Stimulated activated CD8-positive, alpha-beta memory T cell treated with anti-CD3 and anti-CD28 coated beads, Interleukin-15, amount 100 ng/mL, for 48 hours (primary cell): Measurements from ENCODE around the gene BRAT1.
"Not testable (repeated sequence)": the region's sequence is repeated elsewhere in the genome, so short reads cannot be mapped to it uniquely, and the experiment has no call there.

Experiments
- DNase-seq, 2 donors: peaks; one replicate each; pipeline ENCODE4 v3.0.0-alpha.2; 2020; ENCODE audit warnings: low read depth in 2 of 2

BRAT1 gene

DNA sequence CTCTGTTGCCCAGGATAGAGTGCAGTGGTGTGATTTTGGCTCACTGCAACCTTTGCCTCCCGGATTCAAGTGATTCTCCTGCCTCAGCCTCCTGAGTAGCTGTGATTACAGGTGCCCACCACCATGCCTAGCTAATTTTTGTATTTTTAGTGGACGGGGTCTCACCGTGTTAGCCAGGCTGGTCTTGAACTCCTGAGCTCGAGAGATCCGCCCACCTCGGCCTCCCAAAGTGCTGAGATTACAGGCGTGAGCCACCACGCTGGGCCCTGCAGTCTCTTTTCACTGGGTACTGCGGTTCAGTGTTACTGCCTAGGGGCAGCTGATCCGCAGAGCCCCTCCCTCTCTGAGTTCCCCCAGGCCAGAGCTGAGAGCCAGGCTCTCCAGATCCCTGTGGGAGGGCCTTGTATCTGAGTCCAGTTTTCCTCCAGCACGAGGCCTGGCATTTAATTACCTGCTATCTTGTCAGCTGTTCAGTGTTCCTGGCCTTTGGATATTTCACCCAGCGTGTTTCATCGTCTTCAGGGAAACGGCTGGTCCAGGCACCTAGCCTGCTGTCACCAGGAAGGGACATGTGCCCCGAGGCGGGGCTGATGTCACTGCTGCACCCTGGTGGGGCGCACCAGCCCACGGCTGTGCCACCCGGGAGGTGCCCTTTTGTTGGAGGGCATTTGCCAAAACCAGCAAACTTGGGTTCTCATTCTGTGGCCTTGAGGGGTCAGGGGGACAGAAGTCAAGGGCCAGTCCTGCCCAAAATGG is 19.3 kb downstream of the BRAT1 start:
- not testable (repeated sequence) for DNase-seq

DNA sequence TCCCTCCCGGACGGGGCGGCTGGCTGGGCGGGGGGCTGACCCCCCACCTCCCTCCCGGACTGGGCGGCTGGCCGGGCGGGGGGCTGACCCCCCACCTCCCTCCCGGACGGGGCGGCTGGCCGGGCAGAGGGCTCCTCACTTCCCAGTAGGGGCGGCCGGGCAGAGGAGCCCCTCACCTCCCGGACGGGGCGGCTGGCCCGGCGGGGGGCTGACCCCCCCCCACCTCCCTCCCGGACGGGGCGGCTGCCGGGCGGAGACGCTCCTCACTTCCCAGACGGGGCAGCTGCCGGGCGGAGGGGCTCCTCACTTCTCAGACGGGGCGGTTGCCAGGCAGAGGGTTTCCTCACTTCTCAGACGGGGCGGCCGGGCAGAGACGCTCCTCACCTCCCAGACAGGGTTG is 21.1 kb downstream of the BRAT1 start:
- DNase-seq = not testable (repeated sequence)

DNA sequence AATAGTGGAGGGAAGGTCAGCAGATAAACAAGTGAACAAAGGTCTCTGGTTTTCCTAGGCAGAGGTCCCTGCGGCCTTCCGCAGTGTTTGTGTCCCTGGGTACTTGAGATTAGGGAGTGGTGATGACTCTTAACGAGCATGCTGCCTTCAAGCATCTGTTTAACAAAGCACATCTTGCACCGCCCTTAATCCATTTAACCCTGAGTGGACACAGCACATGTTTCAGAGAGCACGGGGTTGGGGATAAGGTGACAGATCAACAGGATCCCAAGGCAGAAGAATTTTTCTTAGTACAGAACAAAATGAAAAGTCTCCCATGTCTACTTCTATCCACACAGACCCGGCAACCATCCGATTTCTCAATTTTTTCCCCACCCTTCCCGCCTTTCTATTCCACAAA is 21.8 kb downstream of the BRAT1 start:
- DNase-seq = not testable (repeated sequence)

DNA sequence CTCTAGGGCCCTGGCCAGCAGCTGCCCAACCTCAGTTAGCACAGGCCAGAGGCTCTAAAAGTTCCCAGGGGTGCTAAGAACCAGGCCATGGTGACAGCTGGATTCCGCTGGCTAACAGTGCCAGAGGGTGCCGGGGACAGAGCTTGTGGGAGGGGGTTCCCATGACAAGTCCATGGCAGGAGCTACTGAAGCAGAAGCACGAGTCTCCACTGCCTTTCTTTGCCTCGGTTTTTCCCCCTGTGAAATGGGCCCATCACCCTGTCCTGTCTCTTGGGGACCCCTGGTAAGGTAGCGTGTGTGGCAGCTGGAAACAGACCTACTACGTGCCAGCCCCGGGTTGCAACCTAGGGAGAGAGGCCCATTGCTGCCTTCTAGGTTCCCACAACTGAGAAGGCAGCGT is 22.5 kb downstream of the BRAT1 start:
- DNase-seq = not testable (repeated sequence)

DNA sequence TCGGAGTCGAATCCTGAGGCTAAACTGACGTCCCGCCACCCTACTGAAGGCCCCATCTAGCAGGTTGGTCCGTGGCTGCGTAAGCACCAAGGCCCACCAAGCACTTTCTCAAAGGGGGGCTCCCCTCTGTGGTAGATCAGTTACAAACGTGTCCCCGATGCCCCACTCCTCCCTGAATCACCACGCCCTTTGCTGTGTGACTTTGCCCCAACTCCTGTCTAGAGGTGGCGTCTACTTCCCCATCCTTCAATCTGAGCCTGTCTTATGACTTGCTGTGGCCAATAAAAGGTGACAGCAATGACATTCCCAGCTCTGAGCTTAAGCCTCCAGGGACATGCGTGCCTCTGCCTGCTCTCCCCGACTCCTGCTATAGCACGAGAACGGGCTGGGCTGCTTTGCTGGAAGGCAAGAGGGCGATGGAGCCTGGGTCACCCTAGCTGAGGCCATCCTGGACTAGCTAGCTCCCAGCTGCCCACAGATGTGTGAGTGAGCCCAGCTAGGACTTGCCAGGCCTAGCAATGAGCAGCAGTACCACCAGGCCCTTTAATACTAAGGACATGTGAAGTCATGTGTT is 23.0 kb downstream of the BRAT1 start:
- not testable (repeated sequence) for DNase-seq

DNA sequence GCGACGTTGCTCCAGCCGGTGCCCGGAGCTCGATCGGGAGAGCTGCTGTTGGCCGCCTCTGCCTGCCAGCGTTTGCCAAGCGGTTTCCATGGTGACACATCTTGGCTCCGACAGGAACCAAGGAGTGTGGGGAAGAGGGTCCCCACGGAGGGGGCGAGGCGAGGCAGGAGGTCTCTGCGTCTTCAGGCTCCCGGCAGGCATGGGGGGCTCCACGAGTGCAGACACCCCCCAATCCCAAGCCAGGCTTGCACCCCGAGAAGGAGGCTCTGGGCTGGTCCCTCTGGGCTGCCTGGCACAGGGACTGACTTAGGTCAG is 23.6 kb downstream of the BRAT1 start:
- not testable (repeated sequence) for DNase-seq

DNA sequence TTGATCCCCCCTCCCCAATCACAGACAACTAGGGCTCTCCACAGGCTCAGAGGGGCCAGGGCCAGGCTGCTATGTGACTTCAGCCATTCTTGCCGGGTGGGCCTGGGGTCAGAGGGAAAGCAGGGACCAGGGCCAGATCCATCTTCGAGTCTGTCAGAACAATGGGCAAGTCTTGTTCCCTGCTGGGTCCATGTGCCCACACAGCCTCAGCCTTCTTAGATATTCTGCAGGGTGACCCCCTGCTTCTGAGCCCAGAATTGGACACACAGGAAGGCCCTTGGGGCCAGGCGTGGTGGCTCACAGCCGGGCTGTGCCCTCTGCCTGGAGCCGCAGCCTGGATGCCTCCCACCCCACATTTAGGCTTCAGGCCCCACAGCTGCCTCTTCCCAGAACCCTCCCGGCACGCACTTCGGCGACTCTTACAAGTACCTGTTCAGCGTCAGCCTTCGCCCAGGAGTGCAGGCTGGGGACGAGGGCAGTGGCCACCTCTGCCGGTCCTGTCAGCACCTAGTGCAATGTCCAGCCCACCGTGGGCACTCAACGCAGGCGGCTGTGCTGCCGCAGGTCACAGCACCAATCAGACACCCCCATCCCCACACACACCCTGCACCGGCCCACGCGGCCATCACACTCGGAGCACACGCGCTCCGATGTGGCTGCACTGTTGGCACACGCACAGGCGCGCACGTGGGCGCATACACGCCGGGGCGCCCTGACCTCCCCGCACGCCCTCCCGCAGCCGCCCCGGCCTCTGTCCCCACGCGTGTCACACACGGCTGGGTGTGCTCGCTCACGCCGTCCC is 24.1 kb downstream of the BRAT1 start:
- DNase-seq = not testable (repeated sequence)

DNA sequence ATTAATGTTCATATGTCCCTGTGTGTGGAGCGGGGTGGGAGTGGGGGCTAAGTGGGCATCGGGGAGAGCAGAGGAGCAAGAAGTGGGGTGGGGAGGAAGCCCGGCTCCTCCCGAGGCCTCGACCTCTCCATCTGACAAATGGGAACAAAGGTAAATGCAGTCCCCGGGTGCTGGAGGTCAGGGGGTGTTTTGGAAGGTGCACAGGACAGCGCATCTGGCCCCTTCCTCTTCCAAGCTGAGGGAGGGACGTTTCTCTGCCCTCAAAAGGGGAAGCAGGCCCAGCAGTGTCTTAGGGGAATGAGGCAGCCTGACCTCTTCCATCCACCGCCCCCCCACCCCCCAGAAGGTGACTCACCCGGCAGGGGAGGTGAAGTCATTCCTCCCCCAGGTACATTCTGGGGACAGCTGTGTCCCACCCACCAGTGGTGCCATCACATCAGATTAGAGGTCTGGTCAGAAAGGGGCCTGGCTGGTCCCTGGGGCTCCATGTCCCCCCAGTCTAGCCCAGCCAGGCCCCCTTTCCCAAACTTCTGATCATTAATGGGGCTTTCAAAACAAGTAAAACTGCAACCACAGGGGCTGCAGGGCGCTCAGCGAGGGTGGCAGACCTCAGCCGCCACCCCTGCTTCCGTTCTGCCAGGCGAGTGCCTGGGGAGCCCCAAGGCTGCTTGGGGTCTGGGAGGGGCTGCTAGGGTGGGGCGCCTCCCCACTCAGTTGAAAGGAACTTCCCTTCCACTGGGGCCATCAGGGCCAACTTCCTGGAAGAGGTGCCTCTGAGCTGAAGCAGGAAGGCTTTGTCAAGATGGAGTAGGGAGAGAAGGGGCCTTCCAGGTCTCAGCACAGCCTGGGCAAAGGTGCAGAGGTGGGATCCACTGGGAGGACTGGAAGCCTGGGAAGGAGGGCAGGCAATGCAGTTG is 25.0 kb downstream of the BRAT1 start:
- peak in 1 of 2 donors; percentile 78 for DNase-seq

DNA sequence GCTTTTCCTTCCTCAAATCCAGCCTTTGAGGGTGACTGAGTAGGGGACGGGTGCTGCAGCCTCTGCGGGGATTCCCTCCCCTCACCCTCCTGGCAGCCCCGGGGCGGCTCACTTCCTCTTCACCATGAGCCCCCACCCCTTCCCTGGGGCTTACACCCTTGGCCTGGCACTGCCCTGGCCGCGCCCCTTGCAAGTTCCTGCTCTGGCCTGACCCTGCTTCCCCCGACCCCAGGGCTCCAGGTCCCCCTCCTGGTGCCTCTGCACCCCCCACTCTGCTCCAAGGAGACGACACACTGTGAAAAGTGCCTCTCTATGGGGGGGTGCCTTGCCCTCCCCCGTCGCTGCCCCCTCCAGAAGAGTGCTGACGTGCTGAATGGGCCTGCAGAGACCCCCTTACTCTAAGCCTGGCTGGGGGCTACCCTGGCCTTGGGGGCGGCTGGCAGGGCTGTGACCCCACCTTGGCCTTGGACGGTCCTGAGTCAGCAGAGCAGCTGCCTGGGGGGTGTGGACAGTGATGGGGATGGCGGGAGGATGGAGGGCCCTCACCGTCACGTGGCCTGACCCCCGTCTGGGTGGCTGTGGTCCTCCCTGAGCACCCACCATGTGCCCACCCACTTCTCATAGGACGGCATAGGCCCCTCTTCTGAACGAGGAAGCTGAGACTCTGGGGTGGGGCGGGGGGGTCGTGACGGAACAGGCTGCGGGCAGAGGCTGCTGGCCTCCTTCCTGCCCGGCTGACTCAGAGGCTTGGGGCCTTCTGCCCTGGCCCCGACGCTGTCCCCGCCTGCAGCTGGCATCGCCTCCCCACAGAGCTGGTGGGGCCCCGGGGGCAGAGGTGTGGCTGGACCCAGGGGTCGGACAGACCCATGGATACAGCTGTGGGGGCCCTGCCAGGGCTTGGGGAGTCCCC is 25.9 kb downstream of the BRAT1 start:
- peak in 1 of 2 donors; percentile 58 for DNase-seq

DNA sequence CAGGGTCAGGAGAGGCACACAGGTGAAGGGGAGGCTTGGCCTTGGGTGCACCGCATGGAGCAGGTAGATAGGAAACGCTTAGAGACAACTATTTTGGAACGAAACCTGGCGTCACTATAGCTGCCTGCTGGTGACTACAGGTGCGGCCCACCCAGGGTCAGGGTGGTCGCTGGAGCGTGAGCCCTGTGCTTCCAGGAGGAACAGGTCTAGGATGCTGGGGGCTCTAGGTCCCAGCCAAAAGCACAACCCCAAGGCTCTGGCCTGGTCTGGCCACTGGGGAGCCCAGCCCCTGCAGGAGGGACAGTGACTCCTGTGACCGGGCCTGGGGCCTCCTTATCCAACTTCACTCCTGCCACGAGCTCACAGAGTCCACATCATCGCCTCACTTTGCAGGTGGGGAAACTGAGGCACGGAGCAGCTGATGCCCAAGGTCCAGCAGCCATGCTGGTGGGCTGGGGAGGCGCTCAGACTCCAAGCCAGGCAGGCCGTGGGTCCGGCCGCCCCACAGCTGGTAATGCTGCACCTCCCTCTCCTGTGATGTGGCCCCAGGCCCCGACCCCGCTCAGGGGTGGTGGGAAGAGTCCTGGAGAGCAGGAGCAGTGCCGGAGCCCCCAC is 26.7 kb downstream of the BRAT1 start:
- DNase-seq = no peak

DNA sequence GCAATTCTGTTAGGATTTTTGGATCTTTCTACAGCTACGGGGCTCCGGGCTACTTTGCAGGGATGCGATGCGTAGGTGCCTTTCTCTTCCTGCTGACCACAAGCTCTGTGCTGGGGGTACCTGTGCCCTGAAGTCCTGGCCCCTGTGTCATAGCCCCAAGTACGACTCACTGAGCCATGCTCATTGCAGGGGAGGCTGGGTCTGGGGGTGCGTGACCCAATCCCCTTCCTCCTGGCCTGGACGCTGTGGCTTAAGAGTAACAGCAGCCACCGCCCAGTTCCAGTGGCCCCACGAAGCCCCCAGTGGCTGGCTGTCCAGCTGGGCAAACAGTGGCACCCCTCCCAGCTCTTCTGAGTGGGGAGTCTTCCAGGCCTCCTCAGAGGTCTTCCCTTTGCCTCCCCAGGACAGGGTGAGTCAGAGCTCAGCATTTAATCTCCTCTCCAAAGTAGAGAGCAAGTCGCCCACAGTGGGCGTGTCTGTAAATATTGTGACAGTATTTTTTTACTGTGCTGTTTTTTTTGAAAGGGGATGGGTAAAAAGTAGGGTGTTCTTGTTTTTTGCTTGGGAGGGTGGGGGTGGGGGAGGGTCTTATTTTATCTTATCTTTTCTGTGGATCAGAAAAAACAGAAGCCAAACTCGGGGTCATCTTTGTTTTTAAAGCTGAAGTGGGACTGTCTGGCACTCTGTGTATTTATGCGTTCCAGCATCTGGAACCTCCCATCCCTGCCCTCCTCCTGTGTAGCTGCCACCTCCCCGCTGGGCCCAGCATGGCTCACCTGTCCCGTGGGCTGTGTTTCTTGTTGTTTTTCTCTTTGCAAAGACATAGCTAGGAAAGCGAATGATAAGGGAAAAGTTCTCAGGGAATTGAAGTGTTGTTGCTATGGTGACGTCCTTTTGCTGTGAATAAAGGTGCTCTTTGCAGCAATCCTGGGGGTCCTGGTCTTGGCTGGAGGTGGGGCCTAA is 27.5 kb downstream of the BRAT1 start:
- DNase-seq = no peak

DNA sequence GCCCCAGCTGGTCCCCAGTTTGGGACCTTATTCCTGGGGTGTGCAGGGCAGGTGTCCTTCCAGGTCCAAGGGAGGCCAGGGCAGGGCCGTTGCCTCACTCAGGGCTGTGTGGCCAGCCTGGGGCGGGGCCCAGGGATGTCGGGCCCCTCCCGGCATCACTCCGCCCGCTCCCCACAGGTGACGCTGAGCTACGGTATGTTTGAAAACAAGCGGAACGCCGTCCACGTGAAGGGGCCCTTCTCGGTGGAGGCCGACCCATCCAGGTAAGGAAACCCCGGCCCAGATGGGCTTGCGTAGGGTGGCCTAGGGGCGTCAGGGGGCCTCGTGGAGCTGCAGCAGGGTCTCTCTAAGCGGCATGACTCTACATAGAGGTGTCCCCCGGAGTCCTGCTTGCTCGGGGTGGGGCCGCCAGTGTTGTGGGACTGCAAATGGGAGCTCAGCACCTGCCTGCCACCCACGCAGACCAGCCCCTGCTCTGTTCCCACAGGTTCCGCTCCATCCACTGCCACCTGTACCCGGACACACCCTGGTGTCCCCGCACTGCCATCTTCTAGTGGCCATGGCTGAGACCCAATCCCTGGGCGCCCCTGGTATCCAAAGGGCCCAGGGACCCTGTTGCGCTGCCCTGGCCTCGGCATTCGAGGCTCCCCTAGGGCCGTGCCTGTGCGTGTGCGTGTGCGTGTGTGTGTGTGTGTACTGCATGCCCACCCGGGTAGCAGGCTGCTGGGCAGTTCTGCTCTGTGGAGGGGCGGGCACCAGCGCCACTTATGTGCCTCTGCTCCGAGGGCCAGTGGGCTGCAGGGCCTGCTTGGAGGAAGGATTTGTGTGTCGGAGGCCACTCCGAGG is 28.4 kb downstream of the BRAT1 start:
- no peak for DNase-seq

DNA sequence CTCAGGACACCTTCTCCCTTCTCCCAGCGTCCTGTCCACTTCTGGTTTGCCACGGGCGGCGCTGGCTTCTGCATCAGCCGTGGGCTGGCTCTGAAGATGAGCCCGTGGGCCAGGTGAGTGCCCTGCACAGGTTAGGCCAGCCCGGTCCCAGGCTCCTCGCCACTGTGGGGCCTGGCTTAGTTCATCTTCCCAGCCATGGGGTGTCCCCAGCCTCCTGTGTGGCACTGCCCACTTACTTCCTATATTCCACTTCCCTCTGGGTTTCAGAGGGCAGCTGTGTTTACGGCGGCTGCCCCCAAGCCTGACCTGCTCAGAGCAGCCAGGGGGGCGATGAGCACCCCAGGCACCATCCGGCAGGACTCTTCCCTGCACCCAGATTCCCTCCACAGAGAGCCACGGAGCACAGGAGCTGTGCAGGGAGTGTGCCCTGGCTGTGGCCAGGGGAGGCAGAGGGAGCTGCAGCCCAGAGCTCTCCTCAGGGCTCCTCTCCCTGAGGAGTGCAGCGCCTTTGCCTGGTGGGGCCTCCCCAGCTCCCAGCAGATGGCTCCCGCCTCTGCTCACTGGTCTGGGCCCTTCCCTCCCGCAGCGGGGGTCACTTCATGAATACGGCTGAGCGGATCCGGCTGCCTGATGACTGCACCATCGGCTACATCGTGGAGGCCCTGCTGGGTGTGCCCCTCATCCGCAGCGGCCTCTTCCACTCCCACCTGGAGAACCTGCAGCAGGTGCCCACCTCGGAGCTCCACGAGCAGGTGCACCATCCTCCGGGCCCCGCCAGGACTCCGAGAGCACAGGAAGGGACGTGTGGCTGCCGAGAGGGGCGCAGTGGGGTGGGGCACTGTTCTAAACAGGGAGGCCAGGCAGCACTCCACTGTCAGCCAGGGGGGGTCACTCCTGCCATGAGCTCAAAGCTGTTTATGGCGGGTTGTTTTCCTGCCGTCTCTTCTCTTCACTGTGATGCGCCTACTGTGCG is 29.4 kb downstream of the BRAT1 start:
- no peak for DNase-seq

DNA sequence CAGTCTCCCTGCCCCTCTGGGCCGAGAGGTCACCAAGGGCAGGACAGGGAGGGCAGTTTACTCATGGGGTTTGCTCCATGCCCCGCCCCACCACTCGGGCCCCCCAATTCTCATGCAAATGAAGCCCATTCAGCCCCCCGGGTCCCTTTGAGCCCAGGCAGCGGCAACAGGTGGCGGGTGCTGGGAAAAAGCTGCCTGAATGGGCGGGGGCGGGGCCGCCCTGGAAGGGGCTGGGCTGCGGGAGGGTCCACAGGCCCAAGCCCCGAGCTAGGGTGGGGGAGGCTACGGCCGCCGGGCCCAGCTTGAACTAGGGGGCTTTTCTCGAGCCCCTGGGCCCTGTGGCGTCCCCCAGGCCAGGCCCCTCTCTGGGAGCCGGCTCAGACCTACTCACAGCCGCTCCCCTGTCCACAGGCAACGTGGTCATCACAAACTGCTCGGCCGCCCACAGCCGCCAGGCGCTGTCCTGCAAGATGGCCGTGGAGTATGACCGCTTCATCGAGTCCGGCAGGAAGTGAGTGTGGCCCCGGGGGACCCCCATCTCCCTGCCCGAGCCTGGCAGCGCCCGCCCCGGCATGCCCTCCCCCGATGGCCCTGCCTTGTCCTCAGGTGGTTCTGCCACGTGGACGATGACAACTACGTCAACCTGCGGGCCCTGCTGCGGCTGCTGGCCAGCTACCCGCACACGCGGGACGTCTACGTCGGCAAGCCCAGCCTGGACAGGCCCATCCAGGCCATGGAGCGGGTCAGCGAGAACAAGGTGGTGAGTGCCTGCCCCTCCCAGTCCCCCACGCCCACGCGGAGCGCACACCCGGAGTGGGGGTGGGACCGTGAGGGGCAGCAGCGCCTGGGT is 30.3 kb downstream of the BRAT1 start:
- no peak for DNase-seq

DNA sequence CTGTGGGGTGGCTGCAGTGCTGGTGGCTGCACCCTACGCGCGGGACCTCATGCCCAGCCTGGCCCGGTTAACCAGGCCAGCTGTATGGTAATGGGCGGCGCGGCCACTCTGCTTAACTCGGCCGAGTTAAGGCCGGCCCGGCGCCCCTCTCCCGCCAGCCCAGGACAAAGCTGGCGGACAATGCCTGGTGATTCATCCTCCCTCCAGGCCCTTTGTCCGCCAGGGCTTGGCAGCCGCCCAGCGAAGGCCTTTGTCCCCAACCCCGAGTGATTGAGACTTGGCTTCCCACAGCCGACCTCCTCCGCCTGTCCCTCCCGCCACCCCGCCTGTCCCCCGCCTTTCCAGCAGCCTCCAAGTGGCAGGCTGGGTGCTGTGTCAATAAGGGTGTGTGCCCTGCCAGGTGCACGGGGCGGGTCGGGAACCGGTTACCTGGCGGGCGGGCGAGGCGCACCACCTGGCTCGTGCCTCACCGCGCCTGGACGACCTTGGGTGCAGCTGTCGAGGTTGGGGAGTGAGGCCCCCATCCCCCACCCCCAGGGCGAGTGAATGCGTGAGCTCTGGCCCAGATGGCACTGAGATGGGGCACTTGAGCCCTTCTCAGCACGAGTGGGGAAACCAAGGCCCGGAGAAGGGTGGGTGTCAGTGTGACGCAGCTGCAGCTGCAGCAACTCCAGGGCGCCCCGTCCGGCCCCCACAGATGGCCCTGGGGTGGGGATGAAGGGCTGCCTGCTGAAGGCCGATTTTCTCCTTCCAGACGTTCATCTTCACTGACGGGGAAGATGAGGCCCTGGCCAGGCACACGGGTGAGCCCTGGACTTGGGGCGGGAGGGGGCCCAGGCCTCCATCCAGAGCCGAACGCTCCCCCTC is 31.1 kb downstream of the BRAT1 start:
- DNase-seq = no peak
